Measurements from ENCODE around the gene MIS18A.

GRCh38 chr21:32260130-32260529 lies 18.7 kb downstream of the MIS18A start:
- no peak for TF ChIP-seq POLR2A (IDR thresholded peaks at IDR 0.05)
- no peak for TF ChIP-seq CTCF (IDR thresholded peaks at IDR 0.05)

Data from testis (tissue), 2 donors.